HG03520 (cell line): Measurements from ENCODE around the gene SEPTIN8.

ENCODE experiments used
- ATAC-seq: cut with Tn5 transposase; IDR thresholded peaks from one replicate; pipeline ENCODE4 v1.9.1; 2021; ENCODE audit warnings: mild to moderate bottlenecking, moderate library complexity; ENCODE audit not compliant: unreplicated experiment

Gene SEPTIN8

GRCh38 chr5:132718544-132719312, 58.3 kb downstream of the SEPTIN8 start:
- no peak for ATAC-seq

- ATAC-seq, result no peak
Observed at GRCh38 chr5:132714456-132715307, 62.4 kb downstream of the SEPTIN8 start.

GRCh38 chr5:132708645-132709044, 68.4 kb downstream of the SEPTIN8 start:
- ATAC-seq, result no peak

- no peak for ATAC-seq
Observed at GRCh38 chr5:132704875-132705274, 72.2 kb downstream of the SEPTIN8 start.
